BE2C (cell line): ENCODE results near the gene CCDC134.

Source experiments
- DNase-seq: peaks from one replicate; pipeline ENCODE4 v3.0.0-alpha.2; 2020
- H3K27me3 ChIP-seq: fragments of 250-450 bp; sonication (Bioruptor Pico); 2 replicates; pipeline ENCODE4 v1.5.1; 2020; ENCODE audit warnings: mild to moderate bottlenecking
- H3K36me3 ChIP-seq: fragments of 250-450 bp; sonication (Bioruptor Pico); 2 replicates; pipeline ENCODE4 v1.5.1; 2020; ENCODE audit warnings: mild to moderate bottlenecking
- H3K4me1 ChIP-seq: fragments of 250-450 bp; sonication (Bioruptor Pico); 2 replicates; pipeline ENCODE4 v1.5.1; 2020
- H3K4me3 ChIP-seq: 2 replicates; pipeline ENCODE4 v1.5.1; 2011; ENCODE audit warnings: low read depth, low read length
- H3K9me3 ChIP-seq: fragments of 250-450 bp; sonication (Bioruptor Pico); 2 replicates; pipeline ENCODE4 v1.5.1; 2020
- TF ChIP-seq, protein P1 (sequence below): IDR thresholded peaks from 2 replicates; pipeline ENCODE4 v1.5.1; 2012; ENCODE audit warnings: mild to moderate bottlenecking, low read depth, low read length

Gene CCDC134

DNA sequence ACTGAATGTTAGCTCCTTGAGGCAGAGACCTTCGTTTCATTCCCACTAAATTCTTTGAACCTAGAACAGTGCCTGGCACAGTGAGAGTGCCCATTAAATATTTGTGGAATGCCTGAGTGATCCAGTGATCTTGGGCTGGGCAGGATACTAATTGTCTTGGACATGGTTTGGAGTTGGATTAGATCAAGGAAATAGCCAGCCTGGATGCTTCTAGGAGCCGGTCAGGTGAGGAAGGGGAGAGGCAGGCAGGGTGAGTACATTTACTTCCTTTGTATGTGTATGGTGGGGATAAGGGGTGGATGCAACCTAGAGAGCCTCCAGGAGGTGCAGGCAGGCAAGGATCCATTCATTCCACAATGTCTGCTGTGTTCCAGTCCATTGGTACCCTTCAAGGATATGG is 36.1 kb downstream of the CCDC134 start:
- Histone ChIP-seq H3K27me3 (no peaks in the 10 kb centered on the region), H3K4me3 (no peak overlapping the region), H3K9me3 (no peaks in the 10 kb centered on the region), H3K4me1 (no peaks in the 10 kb centered on the region; the same call in none of the 2 replicates), H3K36me3 (peaks cover 64% of the 10 kb centered on the region)
- DNase-seq, result no peak
- TF ChIP-seq, protein P1, sequence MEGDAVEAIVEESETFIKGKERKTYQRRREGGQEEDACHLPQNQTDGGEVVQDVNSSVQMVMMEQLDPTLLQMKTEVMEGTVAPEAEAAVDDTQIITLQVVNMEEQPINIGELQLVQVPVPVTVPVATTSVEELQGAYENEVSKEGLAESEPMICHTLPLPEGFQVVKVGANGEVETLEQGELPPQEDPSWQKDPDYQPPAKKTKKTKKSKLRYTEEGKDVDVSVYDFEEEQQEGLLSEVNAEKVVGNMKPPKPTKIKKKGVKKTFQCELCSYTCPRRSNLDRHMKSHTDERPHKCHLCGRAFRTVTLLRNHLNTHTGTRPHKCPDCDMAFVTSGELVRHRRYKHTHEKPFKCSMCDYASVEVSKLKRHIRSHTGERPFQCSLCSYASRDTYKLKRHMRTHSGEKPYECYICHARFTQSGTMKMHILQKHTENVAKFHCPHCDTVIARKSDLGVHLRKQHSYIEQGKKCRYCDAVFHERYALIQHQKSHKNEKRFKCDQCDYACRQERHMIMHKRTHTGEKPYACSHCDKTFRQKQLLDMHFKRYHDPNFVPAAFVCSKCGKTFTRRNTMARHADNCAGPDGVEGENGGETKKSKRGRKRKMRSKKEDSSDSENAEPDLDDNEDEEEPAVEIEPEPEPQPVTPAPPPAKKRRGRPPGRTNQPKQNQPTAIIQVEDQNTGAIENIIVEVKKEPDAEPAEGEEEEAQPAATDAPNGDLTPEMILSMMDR, result no peak

DNA sequence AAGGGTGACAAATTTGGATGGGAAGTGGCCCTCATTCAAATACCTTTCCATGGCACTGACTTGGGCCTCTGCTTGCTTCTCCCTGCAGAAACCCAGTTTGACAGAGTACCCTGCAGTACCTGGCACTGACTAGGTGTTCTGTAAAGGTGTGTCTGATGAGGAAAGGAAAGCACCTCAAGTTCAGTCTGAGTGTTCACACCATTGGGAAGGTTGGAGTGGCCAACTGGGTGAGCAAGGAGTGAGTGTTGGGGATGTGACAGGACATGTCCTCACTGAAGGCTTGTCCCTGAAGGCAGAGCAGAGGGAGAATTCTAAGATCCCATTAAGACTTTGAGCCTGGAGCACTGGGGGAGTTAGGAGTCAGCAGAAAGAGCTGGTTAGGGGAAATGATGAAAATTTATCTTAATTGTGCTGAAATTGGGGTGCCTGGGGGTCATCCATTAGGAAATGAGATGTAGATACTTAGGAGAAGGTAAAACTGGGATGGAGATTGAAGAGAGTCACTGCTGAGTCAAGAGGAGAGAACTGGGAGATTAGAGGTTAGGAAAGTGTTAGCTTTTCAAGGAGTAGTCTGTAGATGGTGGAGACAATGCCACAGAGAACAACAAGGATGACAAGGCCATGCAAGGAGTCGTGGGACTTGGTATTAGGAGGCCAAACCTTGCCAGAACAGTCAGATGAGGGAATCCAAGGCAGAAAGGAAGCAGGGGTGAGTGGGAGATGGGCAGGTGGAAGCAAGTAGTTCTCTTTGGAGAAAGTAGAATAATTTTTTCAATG is 38.6 kb downstream of the CCDC134 start:
- H3K9me3 ChIP-seq, result no peaks in the 10 kb centered on the region
- H3K27me3 ChIP-seq, result no peaks in the 10 kb centered on the region
- TF ChIP-seq, protein P1, result no peak
- peaks cover 85% of the 10 kb centered on the region for H3K36me3 ChIP-seq
- DNase-seq, result no peak
- H3K4me3 ChIP-seq, result no peak overlapping the region
- H3K4me1 ChIP-seq, result peaks cover under 1% of the 10 kb centered on the region

DNA sequence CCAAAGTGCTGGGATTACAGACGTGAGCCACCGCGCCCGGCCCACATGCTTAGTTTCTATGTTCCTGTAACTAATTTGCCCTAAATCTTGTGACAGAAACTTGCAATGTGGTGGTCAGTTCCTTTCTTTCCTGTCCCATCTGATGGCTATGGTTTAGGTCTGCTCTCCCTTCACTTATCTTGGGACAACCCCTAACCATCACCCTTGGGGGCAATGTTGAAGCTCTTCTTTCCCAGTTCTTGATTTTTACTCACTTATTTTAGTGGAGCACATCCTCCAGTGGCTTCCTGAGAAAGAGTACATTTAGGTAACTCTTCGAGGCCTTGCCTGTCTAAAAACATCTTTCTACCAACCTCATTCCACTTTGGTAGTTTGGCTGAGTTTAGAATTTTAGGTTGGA is 39.7 kb downstream of the CCDC134 start:
- peaks cover 7% of the 10 kb centered on the region for H3K4me1 ChIP-seq
- H3K4me3 ChIP-seq, result no peak overlapping the region
- H3K36me3 ChIP-seq, result peaks cover 84% of the 10 kb centered on the region
- TF ChIP-seq, protein P1, result no peak
- no peak for DNase-seq
- H3K9me3 ChIP-seq, result no peaks in the 10 kb centered on the region
- H3K27me3 ChIP-seq, result no peaks in the 10 kb centered on the region

DNA sequence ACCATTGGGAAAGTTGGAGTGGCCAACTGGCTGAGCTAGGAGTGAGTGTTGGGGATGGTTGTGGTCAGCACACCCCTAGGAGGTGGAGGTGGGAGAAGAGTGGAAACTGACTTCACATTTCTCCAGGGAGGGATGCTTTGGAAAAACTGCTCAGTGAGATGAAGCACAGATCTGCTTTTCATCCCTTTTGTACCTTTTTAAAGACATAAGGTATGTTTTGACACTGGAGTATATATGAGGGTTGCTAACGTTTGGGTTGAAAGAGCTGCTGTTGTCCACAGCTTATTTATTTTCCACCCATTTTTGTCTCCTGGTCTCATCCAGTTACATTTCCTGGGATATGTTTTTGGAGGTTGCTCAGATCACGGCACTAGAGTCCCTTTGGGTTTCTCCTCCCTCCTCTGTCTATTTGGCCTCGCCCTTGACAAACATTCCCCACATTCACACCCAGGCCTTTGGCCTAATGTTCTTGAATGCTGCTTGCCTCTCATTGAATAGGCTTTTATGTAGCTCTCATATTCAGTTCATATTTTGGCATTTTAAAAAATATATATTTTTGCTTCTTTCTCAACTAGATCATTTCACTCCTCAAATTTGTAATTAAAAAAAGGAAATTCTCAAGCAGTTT is 40.7 kb downstream of the CCDC134 start:
- peaks cover 82% of the 10 kb centered on the region for H3K36me3 ChIP-seq
- DNase-seq, result no peak
- H3K4me3 ChIP-seq, result no peak overlapping the region
- H3K27me3 ChIP-seq, result no peaks in the 10 kb centered on the region
- H3K4me1 ChIP-seq, result peaks cover 16% of the 10 kb centered on the region
- TF ChIP-seq, protein P1, result no peak
- H3K9me3 ChIP-seq, result no peaks in the 10 kb centered on the region

DNA sequence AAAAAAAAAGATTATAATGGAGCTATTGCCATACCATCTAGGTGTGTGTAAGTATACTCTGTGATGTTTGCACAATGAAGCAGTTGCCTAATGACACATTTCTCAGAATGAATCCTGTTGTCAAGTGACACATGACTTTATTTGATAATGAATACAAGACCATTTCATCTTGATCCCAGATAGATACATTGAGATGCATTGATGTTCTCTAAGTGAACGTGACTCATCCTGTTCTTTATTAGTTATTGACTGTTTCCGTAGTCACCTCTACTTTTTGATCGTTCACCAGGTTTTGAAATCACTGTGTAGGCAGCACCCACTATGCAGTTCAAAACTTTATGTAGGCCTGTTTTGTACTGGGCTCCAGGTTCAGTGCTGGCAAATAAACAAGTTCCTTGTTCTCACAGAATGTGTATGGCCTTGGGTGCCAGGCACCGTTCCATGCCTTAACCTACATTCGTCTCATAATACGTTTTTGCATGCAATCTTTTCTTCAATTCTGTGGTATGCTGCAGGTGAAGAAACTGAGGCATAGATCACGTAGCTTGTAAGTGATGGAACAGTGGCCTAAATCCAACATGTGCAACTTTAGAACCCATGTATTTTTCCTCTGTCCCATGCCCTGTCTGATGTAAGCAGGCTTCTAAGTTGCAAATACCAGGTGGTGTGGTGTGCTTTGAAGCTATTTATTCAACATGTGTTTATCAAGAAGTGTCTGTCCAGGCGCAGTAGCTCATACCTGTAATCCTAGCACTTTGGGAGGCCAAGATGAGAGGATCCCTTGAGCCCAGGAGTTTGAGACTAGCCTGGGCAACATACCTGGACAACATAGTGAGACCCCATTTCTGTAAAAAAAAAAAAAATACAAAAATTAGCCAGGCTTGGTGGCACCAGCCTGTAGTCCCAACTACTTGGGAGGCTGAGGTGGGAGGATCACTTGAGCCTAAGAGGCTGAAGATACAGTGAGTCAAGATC is 42.8 kb downstream of the CCDC134 start:
- peaks cover 20% of the 10 kb centered on the region for H3K4me1 ChIP-seq
- H3K4me3 ChIP-seq, result no peak overlapping the region
- no peaks in the 10 kb centered on the region for H3K27me3 ChIP-seq
- peaks cover 68% of the 10 kb centered on the region for H3K36me3 ChIP-seq
- DNase-seq, result no peak
- H3K9me3 ChIP-seq, result no peaks in the 10 kb centered on the region
- TF ChIP-seq, protein P1, result no peak
